HL-60/S4 (cell line): Measurements from ENCODE around the gene ASXL1.
"Not testable (repeated sequence)": the region's sequence is repeated elsewhere in the genome, so short reads cannot be mapped to it uniquely, and the experiment has no call there.

Experiments used
- in situ Hi-C: fragments of 300-500 bp; cut with MboI; formaldehyde crosslinking; loops from 2 replicates; pipeline ENCODE4 v1.14.3; 2022; ENCODE audit warnings: low sequenced_read_pairs

The ASXL1 gene

DNA sequence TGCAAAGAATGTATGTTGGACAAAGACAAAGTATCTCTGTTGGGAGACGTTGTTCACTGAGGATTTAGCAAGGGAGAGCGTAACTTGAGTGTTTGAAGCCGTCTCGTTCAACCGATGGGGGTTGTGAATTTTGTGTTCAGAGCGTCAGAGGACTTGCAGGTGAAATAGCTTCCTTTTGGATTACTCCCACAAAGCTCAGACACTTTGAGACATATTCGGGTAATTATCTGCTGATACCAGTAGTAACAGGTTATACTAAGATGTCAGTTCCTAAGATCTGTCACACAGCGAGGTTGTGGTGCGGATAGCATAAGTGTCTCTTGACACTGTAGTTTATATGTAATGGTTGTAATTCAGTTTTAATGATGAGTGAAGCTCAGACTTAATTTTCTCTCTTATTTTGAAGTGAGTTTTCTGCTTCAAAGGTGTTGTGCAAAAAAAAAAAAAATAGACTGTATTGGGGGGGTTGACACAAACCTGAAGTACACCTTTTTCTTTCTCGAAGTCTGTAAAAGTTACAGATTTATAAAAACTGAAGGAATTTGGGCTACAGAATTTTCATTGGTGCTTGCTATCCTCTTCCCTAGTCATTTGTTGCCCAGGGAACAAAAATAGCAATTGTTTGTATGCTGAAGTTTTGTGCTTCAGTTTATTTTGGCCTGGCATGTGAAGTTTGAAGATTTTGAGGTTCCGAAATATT lies 1.7 kb downstream of the ASXL1 start:
- in situ Hi-C loops = no loop called here

GRCh38 chr20:32360333-32360634 lies 2.2 kb downstream of the ASXL1 start:
- in situ Hi-C loops = no loop called here

DNA sequence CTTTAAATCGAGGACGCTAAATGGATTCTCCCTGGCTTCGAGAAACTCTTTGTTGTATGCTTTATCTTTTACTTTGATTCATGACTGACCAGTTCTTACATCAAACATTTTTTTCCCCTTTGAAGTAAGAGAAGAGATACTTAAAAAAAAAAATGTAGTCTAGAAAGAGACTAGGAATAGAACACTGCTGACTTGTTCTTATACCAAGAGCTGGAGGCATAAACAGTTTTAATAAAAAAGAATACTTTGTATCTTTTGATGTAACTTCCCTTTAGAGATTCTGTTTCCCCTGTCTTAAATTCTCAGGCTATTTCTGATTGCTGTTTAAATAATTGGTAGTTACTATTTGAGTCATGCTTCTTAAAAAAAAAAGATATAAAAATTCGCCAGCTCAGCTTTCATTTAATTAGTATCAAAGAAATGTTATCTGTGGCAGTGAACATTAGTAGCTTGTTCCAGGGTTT lies 4.8 kb downstream of the ASXL1 start:
- in situ Hi-C loops = no loop called here

DNA sequence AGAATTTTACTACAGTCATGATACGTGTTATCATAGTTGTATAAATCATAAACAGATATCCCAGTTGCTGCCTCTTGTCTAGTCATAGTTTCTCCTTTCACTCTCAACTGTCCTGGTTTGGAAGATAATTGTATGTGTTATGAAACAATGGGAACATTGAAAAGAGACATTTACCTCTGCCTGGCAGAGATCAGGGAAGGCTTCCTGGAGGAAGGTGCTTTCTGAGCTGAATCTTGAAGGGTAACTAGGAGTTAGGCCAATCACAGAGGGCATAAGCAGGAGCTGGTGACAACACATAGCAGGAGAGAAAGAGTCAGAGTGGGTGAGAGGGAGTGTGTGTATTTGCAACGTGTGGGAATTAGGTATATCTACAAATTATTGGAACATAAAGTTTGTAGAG lies 5.4 kb downstream of the ASXL1 start:
- in situ Hi-C loops = no loop called here

DNA sequence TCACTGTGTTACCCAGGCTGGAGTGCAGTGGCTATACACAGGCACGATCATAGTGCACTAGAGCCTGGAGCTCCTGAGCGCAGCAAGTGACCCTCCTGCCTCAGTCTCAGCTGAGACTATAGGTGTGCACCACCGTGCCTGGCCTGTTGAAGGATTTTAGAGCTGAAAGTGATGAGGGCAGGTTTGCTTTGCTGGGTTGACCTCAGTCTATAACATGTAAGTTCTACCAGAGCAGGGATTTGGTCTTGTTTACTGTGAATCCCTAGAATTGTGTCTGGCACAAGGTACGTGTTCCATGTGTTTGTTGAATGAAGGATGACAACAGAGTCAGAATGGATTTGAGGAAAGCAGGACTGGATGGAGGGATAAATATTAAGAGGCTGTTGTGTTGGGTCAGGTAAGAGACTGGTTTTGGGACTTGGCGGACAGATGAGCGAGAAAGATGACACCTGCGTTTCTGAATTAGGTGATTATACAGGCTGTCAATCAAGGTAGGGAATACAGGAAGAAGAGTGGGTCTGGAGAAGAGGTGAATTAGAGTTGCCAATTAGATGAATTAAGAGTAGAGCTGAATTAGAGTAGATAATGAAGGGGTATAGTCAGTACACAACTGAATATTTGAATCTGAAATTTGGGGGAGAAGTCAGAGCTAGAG lies 6.5 kb downstream of the ASXL1 start:
- in situ Hi-C loops = no loop called here

- in situ Hi-C loops = no loop called here
Observed at GRCh38 chr20:32365564-32365963, 7.4 kb downstream of the ASXL1 start.

DNA sequence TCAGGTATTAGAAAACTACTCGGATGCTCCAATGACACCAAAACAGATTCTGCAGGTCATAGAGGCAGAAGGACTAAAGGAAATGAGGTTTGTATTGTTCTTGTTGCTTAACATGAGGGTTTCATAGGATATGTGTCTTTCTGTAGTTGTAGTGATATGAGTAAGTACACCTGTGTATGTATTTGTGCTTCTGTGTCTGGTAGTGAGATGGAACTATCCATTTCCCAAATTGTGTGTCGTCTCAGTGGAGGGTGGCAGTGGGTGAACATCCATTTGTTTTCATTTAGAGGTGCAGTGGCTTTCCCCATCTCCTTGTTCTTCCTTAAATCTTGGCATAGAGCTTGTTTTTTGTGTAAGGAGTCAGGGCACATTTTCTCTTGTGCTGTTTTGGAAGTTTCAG lies 8.2 kb downstream of the ASXL1 start:
- in situ Hi-C loops = no loop called here

DNA sequence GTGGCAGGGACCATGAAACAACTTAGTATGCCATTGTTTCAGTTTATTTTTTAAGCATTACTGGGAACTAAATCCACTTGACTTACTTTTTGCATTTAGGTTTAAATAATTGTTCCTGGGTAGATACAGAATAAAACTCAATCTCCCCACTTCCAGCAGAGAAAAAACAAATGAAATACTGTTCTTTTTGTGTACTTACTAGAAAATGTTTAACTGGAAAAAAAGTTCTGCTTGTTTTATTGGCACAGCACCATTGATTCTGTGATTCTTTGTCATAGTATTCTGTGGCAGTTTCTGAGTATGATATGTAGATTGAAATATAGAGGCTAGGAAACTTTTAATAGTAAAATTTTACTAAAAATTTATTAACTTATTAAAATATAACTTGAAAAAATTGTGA lies 10.2 kb downstream of the ASXL1 start:
- in situ Hi-C loops = no loop called here

DNA sequence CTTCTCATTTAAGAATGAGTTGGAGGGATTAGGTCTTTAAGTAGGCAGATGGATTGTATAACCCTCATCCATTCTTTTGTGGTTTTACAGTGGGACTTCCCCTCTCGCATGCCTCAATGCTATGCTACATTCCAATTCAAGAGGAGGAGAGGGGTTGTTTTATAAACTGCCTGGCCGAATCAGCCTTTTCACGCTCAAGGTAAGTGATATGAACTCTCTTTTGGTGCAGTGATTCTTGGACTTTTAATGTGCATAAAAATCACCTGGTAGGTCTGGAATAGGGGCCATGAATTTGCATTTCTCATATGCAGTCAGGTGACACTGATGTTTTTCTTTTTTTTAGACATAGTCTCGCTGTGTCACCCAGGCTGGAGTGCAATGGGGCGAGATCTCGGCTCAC lies 10.8 kb downstream of the ASXL1 start:
- in situ Hi-C loops = no loop called here

DNA sequence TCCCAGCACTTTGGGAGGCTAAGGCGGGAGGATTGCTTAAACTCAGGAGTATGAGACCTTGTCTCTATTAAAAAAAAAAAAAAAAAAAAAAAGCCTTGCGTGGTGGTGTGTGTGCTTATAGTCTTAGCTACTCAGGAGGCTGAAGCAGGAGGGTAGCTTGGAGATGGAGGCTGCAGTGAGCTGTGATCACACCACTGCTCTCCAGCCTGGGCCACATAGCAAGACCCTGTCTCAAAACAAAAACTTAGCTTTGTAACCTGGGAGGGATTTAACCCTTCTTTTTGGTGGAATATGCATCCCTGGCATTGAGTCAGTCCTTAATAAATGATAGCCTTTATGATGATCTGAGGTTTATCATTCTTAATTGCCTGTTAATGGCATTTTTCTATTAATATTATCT lies 12.8 kb downstream of the ASXL1 start:
- in situ Hi-C loops = no loop called here

- in situ Hi-C loops = no loop called here
Observed at GRCh38 chr20:32378461-32378860, 20.3 kb downstream of the ASXL1 start.

- in situ Hi-C loops = not testable (repeated sequence)
Observed at GRCh38 chr20:32380037-32380436, 21.9 kb downstream of the ASXL1 start.

- in situ Hi-C loops = no loop called here
Observed at GRCh38 chr20:32380745-32381144, 22.6 kb downstream of the ASXL1 start.

DNA sequence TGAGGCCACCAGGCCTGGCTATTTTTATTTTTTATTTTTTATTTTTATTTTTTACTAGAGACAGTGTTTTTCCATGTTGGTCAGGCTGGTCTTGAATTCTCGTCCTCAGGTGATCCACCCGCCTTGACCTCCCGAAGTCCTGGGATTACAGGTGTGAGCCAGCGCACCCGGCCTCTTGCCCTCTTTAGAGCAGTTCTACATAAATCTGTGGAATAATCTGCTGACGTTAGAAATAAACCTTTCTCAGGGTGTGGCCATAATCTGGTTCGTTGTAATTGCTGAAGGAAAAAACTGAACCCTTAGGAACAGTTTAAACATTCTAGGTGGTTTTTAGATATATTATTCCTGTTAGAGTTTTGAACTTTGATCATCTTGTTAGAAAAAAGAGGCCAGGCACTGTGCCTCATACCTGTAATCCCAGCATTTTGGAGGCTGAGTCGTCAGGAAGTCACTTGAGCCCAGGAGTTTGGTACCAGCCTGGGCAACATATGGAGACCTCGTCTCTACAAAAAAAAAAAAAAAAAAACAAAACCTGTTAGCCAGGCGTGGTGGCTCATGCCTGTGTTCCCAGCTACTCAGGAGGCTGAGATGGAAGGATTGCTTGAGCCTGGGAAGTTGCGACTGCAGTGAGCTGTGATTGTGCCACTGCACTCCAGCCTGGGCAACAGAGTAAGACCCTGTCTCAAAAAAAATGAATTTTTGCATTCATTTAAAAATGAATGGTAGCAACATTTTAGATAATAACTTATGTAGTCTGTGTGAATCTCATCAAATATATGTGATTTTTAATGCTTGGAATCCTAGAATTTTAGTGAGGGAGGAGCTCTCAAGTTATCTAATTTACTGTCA lies 24.2 kb downstream of the ASXL1 start:
- in situ Hi-C loops = no loop called here

- in situ Hi-C loops = not testable (repeated sequence)
Observed at GRCh38 chr20:32383441-32383840, 25.3 kb downstream of the ASXL1 start.

DNA sequence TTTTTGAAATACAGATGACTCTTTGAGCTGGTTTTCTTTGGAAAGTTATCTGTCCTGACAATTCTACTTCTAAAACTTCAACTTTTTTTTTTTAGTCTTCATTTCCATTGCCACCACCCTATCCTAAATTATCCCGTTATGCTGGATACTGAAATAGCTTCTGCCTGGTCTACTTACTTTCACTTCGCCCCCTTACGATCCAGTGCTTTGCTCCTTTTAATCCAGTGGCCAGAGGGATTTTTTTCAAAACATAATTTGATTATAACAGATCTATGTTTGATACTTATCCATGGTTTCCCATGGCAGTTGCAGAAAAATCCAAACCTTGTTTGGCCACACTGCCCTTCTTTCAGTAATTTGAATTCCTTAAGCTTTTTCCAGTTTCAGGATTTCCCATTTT lies 27.4 kb downstream of the ASXL1 start:
- in situ Hi-C loops = no loop called here

DNA sequence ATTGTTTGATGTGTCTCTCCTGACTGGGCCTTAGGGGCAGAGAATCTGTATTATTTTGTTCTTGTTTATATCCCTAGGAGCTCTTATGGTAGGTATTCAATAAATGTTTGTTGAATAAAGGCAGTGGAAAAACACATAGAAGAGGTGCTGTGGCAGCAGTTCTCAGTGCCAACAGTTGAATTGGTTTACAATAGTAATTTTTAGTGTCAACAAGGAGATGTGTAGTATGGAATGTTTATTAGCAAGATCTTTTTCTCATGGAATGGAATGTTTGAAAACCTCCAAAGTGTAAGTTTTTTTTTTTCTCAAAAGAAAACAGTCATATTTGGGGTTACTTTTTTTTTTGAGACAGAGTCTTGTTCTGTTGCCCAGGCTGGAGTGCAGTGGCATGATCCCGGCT lies 28.0 kb downstream of the ASXL1 start:
- in situ Hi-C loops = no loop called here

- in situ Hi-C loops = no loop called here
Observed at GRCh38 chr20:32387252-32387651, 29.1 kb downstream of the ASXL1 start.

- in situ Hi-C loops = no loop called here
Observed at GRCh38 chr20:32391003-32391402, 32.9 kb downstream of the ASXL1 start.

DNA sequence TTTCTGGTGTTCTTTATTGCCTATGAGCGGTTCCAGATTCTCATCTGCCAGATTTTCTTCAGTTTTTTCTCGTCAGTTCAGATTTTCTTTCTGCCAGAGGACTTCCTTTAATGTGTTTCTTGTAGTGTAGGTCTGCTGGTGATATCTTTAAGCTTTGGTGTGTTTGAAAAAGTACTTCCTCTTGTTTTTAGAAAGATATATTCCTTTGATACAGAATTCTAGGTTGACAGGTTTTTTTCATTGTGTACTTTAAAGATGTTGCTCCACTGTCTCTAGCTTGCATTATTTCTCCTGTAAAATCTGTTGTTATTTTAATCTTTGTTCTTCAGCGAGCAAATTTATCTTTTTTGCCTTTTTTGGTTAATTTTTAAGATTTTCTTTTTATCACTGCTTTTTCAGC lies 36.9 kb downstream of the ASXL1 start:
- in situ Hi-C loops = no loop called here

DNA sequence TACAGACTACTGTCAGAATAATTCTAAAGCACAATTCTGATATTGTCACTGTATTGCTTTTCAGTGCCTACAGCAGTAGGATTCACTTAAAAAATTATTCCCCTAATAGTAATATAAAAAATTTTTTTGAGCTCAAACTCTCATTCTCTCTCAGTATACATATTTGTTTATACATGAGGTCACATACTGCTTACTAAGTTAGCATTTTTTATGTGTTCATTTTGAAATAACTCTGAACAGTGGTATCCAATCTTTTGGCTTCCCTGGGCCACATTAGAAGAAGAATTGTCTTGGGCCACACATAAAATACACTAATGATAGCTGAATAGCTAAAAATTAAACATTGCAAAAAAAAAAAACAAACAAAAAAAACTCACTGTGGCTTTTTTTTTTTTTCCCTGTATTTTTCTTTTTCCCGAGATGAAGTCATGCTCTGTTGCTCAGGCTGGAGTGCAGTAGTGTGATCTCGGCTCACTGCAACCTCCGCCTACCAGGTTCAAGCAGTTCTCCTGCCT lies 38.6 kb downstream of the ASXL1 start:
- in situ Hi-C loops = no loop called here

DNA sequence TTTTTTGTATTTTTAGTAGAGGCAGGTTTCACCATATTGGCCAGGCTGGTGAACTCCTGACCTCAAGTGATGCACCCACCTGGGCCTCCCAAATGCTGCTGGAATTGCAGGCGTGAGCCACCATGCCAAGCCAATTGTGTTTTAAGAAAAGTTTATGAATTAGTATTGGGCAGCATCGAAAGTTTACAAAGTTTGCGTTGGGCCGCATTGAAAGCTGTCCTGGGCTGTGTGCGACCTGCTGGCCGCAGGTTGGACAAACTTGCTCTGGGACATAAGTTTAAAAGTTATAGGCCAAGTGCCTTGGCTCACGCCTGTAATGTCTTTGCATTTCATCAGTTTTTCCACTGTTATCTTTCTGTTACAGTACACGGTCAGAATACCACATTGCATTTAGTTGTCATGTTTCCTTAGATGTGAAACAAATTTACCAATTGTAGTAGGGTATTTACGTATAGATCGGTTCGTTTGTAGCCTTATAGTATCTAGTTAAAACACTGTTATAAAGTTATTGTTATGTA lies 39.5 kb downstream of the ASXL1 start:
- in situ Hi-C loops = no loop called here
